Panc1 (cell line): ENCODE measurements around the gene FAM151B. TPM values are rescaled to one million over a fixed set of nuclear protein-coding genes. Genes with fewer than 3 reads are reported as not detected.

Source experiments
- ATAC-seq: fragments of 200-7000 bp; cut with Tn5 transposase; 2 replicates; pipeline ENCODE4 v1.9.1; 2020; ENCODE audit warnings: mild to moderate bottlenecking, moderate library complexity
- BruUV-seq: library from RNA; stranded (reverse); fragments of 400-500 nt; replicated peaks from 2 replicates; lab custom pipeline; 2021; lab: Mats Ljungman, UMichigan
- CTCF ChIA-PET: fragments of 300-600 bp; sonication (Branson Sonifier 250); formaldehyde crosslinking; loops from one replicate; lab custom pipeline; 2022; ENCODE audit warnings: antibody characterized with exemption; lab: Charles Lee
- POLR2A ChIA-PET: fragments of 300-600 bp; sonication (Branson Sonifier 250); formaldehyde crosslinking; loops from one replicate; lab custom pipeline; 2022; ENCODE audit warnings: antibody characterized with exemption; lab: Charles Lee
- DNase-seq: peaks from one replicate; pipeline ENCODE4 v3.0.0-alpha.2; 2010; ENCODE audit warnings: low read depth, low spot score
- H3K27ac ChIP-seq: 2 replicates; pipeline ENCODE4 v1.5.1; 2011; ENCODE audit warnings: mild to moderate bottlenecking, low read length, inconsistent platforms
- H3K27me3 ChIP-seq: fragments of 200-500 bp; sonication (Bioruptor generic); 2 replicates; pipeline ENCODE4 v1.6.0; 2014; ENCODE audit warnings: low read length, inconsistent platforms; ENCODE audit not compliant: control insufficient read depth, insufficient read depth
- H3K36me3 ChIP-seq: fragments of 200-500 bp; sonication (Bioruptor generic); 2 replicates; pipeline ENCODE4 v1.5.1; 2014; ENCODE audit warnings: inconsistent platforms, mild to moderate bottlenecking, low read length, moderate library complexity; ENCODE audit not compliant: control insufficient read depth, insufficient read depth
- H3K4me1 ChIP-seq: 2 replicates; pipeline ENCODE4 v1.5.1; 2011; ENCODE audit warnings: inconsistent platforms, mild to moderate bottlenecking, low read length, moderate library complexity; ENCODE audit not compliant: control insufficient read depth, insufficient read depth
- H3K4me3 ChIP-seq, 2 experiments: 2 replicates each; pipeline ENCODE4 v1.5.1; 2011 to 2012; ENCODE audit warnings: low read depth in 2 of 2, low read length in 2 of 2, mild to moderate bottlenecking in 2 of 2, inconsistent platforms in 1 of 2, moderate library complexity in 1 of 2
- H3K9me3 ChIP-seq: fragments of 200-500 bp; sonication (Bioruptor generic); 2 replicates; pipeline ENCODE4 v1.5.1; 2014; ENCODE audit warnings: low read depth, mild to moderate bottlenecking, inconsistent platforms, low read length, moderate library complexity; ENCODE audit not compliant: control insufficient read depth, insufficient read depth
- CTCF ChIP-seq: fragments of 450-650 bp; IDR thresholded peaks from 2 replicates; pipeline ENCODE4 v1.5.1; 2017; ENCODE audit warnings: mild to moderate bottlenecking
- POLR2AphosphoS5 ChIP-seq: IDR thresholded peaks from 2 replicates; pipeline ENCODE4 v1.6.1; 2012; ENCODE audit warnings: mild to moderate bottlenecking, low read depth, low read length, moderate library complexity
- REST ChIP-seq, 2 experiments: IDR thresholded peaks; 2 replicates each; pipeline ENCODE4 v1.6.1; 2011 to 2012; ENCODE audit warnings: low read depth in 2 of 2, control low read depth in 1 of 2, low read length in 1 of 2, mild to moderate bottlenecking in 1 of 2, moderate library complexity in 1 of 2; ENCODE audit not compliant: insufficient read depth in 1 of 2
- SIN3A ChIP-seq: IDR thresholded peaks from 2 replicates; pipeline ENCODE4 v1.6.1; 2012; ENCODE audit warnings: low read depth, mild to moderate bottlenecking, low read length, moderate library complexity, borderline replicate concordance; ENCODE audit not compliant: insufficient read depth
- TCF7L2 ChIP-seq: IDR thresholded peaks from 2 replicates; pipeline ENCODE4 v1.6.1; 2011; ENCODE audit warnings: mild to moderate bottlenecking, low read depth, low read length, inconsistent platforms
- in situ Hi-C: cut with HindIII; loops from 2 replicates; pipeline ENCODE4 v1.10.0; 2016; ENCODE audit warnings: low sequenced_read_pairs, low pct_unique_long_range_greater_than_20kb
- intact Hi-C: fragments of 100-400 bp; cut with micrococcal nuclease; formaldehyde crosslinking; loops from one replicate; pipeline ENCODE4 v1.10.0; 2022; ENCODE audit not compliant: unreplicated experiment
- total RNA-seq: library from RNA; stranded (reverse); gene quantifications from one replicate; pipeline ENCODE4 v1.2.1, GENCODE V29; 2021; ENCODE audit not compliant: unreplicated experiment

FAM151B gene
- total RNA-seq, 1 experiment from 2014 or later, result 2.8 TPM

DNA sequence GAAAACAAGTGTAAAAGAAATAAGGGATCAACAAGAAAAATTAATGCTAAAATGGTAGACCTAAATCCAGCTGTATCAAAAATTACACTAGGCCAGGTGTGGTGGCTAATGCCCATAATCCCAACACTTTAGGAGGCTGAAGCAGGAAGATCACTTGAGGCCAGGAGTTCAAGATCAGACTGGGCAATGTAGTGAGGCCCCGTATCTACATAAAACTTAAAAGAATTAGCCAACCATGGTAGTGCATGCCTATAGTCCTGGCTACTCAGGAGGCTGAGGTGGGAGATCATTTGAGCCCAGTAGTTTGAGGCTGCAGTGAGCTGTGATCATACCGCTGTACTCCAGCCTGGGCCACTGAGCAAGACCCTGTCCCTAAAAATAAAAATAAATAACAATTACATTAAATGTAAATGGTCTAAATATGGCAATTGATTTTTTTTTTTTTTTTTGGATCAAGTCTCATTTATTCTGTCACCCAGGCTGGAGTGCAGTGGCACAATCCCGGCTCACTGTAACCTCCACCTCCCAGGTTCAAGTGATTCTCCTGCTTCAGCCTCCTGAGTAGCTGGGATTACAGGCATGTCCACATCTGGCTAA lies 4.2 kb upstream of the FAM151B start:
- Histone ChIP-seq H3K36me3 (no peaks in the 10 kb centered on the region), H3K9me3 (peaks cover 12% of the 10 kb centered on the region; the same call in 1 of the 2 replicates), H3K4me1 (peaks cover 7% of the 10 kb centered on the region), H3K4me3 (no peak overlapping the region), H3K27me3 (no peaks in the 10 kb centered on the region), H3K27ac (no peak overlapping the region)
- ATAC-seq, result no peak
- ChIA-PET CTCF (no interaction called here), POLR2A (no interaction called here)
- in situ Hi-C loops (no loop called here), intact Hi-C loops (no loop called here)
- BruUV-seq, result no TSS peak
- DNase-seq, result no peak
- 0 out of 2 replicates have a peak, but pooled peaks have one; percentile 7 for TF ChIP-seq POLR2AphosphoS5
- no peak for TF ChIP-seq SIN3A
- TF ChIP-seq TCF7L2, result no peak
- TF ChIP-seq REST (IDR thresholded peaks at IDR 0.05; ENCODE audit: insufficient read depth in 1 of 2, low read depth in 2 of 2, low read length in 1 of 2), result no peak
- TF ChIP-seq CTCF, result no peak

- no peaks in the 10 kb centered on the region for H3K27me3 ChIP-seq
- peak overlapping the region; percentile 94 for H3K27ac ChIP-seq
- no TSS peak for BruUV-seq
- no peaks in the 10 kb centered on the region for H3K36me3 ChIP-seq
- peak overlapping the region; percentile 64 to 86 for H3K4me3 ChIP-seq
- no peak for TF ChIP-seq POLR2AphosphoS5
- TF ChIP-seq SIN3A, result no peak
- no peak for TF ChIP-seq CTCF
- no peak for TF ChIP-seq TCF7L2
- TF ChIP-seq REST (IDR thresholded peaks at IDR 0.05; ENCODE audit: insufficient read depth in 1 of 2, low read depth in 2 of 2, low read length in 1 of 2), result no peak
- ChIA-PET CTCF (interaction anchor here (0.5 to 1.3 kb wide), 2 partner anchors 21 to 184 kb away, joined by 3 to 5 read pairs; no protein-coding TSS in a partner anchor), POLR2A (no interaction called here)
- ATAC-seq (no peak; the same call in 1 of the 2 replicates), DNase-seq (no peak)
- H3K9me3 ChIP-seq, result peaks cover 10% of the 10 kb centered on the region; the same call in 1 of the 2 replicates
- in situ Hi-C loops (no loop called here), intact Hi-C loops (loop anchor here (5.0 kb wide), 1 partner anchor 185 kb away; no protein-coding TSS in a partner anchor)
- H3K4me1 ChIP-seq, result peaks cover 13% of the 10 kb centered on the region
These were observed 464 bp upstream of the FAM151B start for GRCh38 chr5:80487444-80487828.
